DND-41 (cell line): ENCODE results near the gene ITPR2.

ENCODE experiments used
- EZH2 ChIP-seq: IDR thresholded peaks from 3 replicates; pipeline ENCODE4 v1.6.1; 2012; ENCODE audit warnings: borderline replicate concordance, low read depth, mild to moderate bottlenecking, moderate library complexity, low read length, inconsistent platforms; ENCODE audit not compliant: severe bottlenecking
- TF ChIP-seq, protein P1 (sequence below): IDR thresholded peaks from 2 replicates; pipeline ENCODE4 v1.5.1; 2012; ENCODE audit warnings: borderline replicate concordance, low read length, moderate library complexity, mild to moderate bottlenecking; ENCODE audit not compliant: poor library complexity, severe bottlenecking; ENCODE audit errors: extremely low read depth

DNA sequence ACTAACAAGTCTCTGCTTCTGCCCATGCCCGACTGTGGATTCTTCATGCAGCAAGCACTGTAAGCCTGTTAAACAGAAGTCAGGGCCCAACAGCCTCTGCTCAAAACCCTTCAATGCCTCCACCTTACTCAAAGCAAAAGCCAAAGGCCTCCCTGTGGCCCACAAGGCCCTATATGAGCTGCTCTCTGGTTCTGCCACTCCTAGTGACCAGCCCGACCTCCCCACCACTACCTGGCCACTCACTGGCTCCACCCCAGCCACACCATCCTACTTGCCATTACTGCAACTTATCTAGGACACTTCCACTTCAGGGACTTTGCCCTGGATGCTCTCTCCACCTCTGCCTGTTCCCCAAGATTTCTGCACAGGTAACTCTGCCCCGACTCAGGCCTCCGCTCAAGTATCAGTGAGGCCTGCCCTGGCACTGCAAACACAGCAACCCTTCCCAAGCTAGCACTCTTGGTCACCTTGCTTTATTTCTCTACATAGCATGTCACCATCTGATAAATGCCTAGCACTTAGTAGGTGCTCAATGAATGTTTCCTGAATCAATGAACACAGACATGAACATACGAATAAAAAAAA, 88.9 kb downstream of the ITPR2 start:
- TF ChIP-seq, protein P1, sequence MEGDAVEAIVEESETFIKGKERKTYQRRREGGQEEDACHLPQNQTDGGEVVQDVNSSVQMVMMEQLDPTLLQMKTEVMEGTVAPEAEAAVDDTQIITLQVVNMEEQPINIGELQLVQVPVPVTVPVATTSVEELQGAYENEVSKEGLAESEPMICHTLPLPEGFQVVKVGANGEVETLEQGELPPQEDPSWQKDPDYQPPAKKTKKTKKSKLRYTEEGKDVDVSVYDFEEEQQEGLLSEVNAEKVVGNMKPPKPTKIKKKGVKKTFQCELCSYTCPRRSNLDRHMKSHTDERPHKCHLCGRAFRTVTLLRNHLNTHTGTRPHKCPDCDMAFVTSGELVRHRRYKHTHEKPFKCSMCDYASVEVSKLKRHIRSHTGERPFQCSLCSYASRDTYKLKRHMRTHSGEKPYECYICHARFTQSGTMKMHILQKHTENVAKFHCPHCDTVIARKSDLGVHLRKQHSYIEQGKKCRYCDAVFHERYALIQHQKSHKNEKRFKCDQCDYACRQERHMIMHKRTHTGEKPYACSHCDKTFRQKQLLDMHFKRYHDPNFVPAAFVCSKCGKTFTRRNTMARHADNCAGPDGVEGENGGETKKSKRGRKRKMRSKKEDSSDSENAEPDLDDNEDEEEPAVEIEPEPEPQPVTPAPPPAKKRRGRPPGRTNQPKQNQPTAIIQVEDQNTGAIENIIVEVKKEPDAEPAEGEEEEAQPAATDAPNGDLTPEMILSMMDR = no peak
- no peak for TF ChIP-seq EZH2
